Tibial artery (tissue), 4 donors: ENCODE results near the gene LDLRAD3.

Experiments
- DNase-seq, 2 donors: peaks; one replicate each; pipeline ENCODE4 v3.0.0-alpha.2; 2019
- H3K27ac ChIP-seq, 2 donors: fragments of 200-600 bp; sonication (generic) in 1 of 2; 1 replicate in 1 of 2; 2 replicates in 1 of 2; pipeline ENCODE4 v1.5.1; 2018 to 2019; ENCODE audit warnings: mild to moderate bottlenecking in 1 of 2
- H3K27me3 ChIP-seq, 2 donors: fragments of 200-600 bp; sonication (generic) in 1 of 2; one replicate each; pipeline versions ENCODE4 v1.5.1 to v1.6.0; 2016 to 2019
- H3K36me3 ChIP-seq, 3 donors: fragments of 200-600 bp; sonication (generic) in 2 of 3; one replicate each; pipeline ENCODE4 v1.5.1; 2016 to 2019; ENCODE audit warnings: mild to moderate bottlenecking in 2 of 3
- H3K4me1 ChIP-seq, 4 donors: fragments of 200-600 bp; sonication (generic) in 2 of 4; 1 replicate in 3 of 4; 2 replicates in 1 of 4; pipeline ENCODE4 v1.5.1; 2016 to 2019
- H3K4me3 ChIP-seq, 2 donors: fragments of 200-600 bp; sonication (generic) in 1 of 2; 1 replicate in 1 of 2; 2 replicates in 1 of 2; pipeline ENCODE4 v1.5.1; 2018 to 2019; ENCODE audit warnings: mild to moderate bottlenecking in 2 of 2
- H3K9me3 ChIP-seq, 3 donors: fragments of 200-600 bp; sonication (generic) in 1 of 3; one replicate each; pipeline ENCODE4 v1.5.1; 2016 to 2019
- CTCF ChIP-seq, 2 experiments: fragments of 200-600 bp in 1 of 2; fragments of 450-650 bp in 1 of 2; IDR thresholded peaks; one replicate each; pipeline ENCODE4 v1.5.1; 2017 to 2019; ENCODE audit warnings: antibody characterized with exemption in 2 of 2, mild to moderate bottlenecking in 1 of 2, moderate library complexity in 1 of 2
- intact Hi-C: fragments of 100-400 bp; cut with DNase I; formaldehyde crosslinking; loops from one replicate; pipeline ENCODE4 v1.15.0; 2023; ENCODE audit warnings: low total_unique reads

The LDLRAD3 gene

GRCh38 chr11:36047344-36047743 is 103.5 kb downstream of the LDLRAD3 start:
- TF ChIP-seq CTCF (IDR thresholded peaks at IDR 0.05), result no peak
- Histone ChIP-seq H3K27me3 (no peaks in the 10 kb centered on the region), H3K4me1 (no peaks in the 10 kb centered on the region), H3K4me3 (no peak overlapping the region), H3K27ac (no peak overlapping the region), H3K9me3 (no peaks in the 10 kb centered on the region), H3K36me3 (no peaks in the 10 kb centered on the region)
- no peak for DNase-seq
- intact Hi-C loops, result no loop called here

GRCh38 chr11:36048496-36049247 is 104.8 kb downstream of the LDLRAD3 start:
- Histone ChIP-seq H3K4me1 (no peaks in the 10 kb centered on the region), H3K27me3 (no peaks in the 10 kb centered on the region), H3K4me3 (no peak overlapping the region), H3K9me3 (no peaks in the 10 kb centered on the region), H3K27ac (no peak overlapping the region), H3K36me3 (no peaks in the 10 kb centered on the region)
- no peak for DNase-seq
- intact Hi-C loops, result no loop called here
- no peak for TF ChIP-seq CTCF (IDR thresholded peaks at IDR 0.05)

GRCh38 chr11:36051235-36052144 is 107.6 kb downstream of the LDLRAD3 start:
- no peaks in the 10 kb centered on the region for H3K27me3 ChIP-seq
- intact Hi-C loops, result no loop called here
- H3K27ac ChIP-seq, result no peak overlapping the region
- DNase-seq, result no peak
- H3K36me3 ChIP-seq, result no peaks in the 10 kb centered on the region
- H3K9me3 ChIP-seq, result no peaks in the 10 kb centered on the region
- no peak overlapping the region for H3K4me3 ChIP-seq
- no peak for TF ChIP-seq CTCF (IDR thresholded peaks at IDR 0.05)
- H3K4me1 ChIP-seq, result no peaks in the 10 kb centered on the region

GRCh38 chr11:36053281-36053680 is 109.4 kb downstream of the LDLRAD3 start:
- no peaks in the 10 kb centered on the region for H3K4me1 ChIP-seq
- H3K9me3 ChIP-seq, result no peaks in the 10 kb centered on the region
- DNase-seq, result no peak
- H3K27me3 ChIP-seq, result no peaks in the 10 kb centered on the region
- intact Hi-C loops, result no loop called here
- no peak overlapping the region for H3K4me3 ChIP-seq
- no peak overlapping the region for H3K27ac ChIP-seq
- no peak for TF ChIP-seq CTCF (IDR thresholded peaks at IDR 0.05)
- no peaks in the 10 kb centered on the region for H3K36me3 ChIP-seq

- intact Hi-C loops, result no loop called here
- no peak for DNase-seq
Measured at GRCh38 chr11:36053862-36054261, 110.0 kb downstream of the LDLRAD3 start.

More at GRCh38 chr11:36053862-36054261, 110.0 kb downstream of the LDLRAD3 start:
- Histone ChIP-seq H3K27me3 (no peaks in the 10 kb centered on the region), H3K27ac (no peak overlapping the region), H3K4me3 (no peak overlapping the region), H3K4me1 (no peaks in the 10 kb centered on the region), H3K9me3 (no peaks in the 10 kb centered on the region), H3K36me3 (no peaks in the 10 kb centered on the region)
- TF ChIP-seq CTCF (IDR thresholded peaks at IDR 0.05), result no peak
